Endothelial cell of umbilical vein (primary cell): ENCODE measurements around the gene LSM14A. TPM values are rescaled to one million over a fixed set of nuclear protein-coding genes. Genes with fewer than 3 reads are reported as not detected.

Experiments used
- BruUV-seq: library from RNA; stranded (reverse); fragments of 400-500 nt; replicated peaks from 2 replicates; lab custom pipeline; 2021; lab: Mats Ljungman, UMichigan
- CTCF ChIA-PET: fragments of 300-600, 350-600 bp; sonication (Branson Sonifier 250); formaldehyde crosslinking; loops from one replicate; lab custom pipeline; 2021; ENCODE audit warnings: antibody characterized with exemption, inconsistent platforms; lab: Charles Lee
- POLR2A ChIA-PET: fragments of 300-600, 350-600 bp; sonication (Branson Sonifier 250); formaldehyde crosslinking; loops from one replicate; lab custom pipeline; 2021; ENCODE audit warnings: antibody characterized with exemption, inconsistent platforms; lab: Charles Lee
- DNase-seq: peaks from one replicate; pipeline ENCODE4 v3.0.0-alpha.2; 2011; ENCODE audit warnings: low read depth, low spot score
- FAIRE-seq: peaks from 2 replicates; lab custom pipeline; 2011; peaks lifted over from hg19 to GRCh38; lab: Jason Lieb, UNC
- H2AFZ ChIP-seq: 2 replicates; pipeline ENCODE4 v1.6.0; 2012; ENCODE audit warnings: low read depth, low read length, control low read depth, inconsistent platforms
- H3K27ac ChIP-seq: 2 replicates; pipeline ENCODE4 v1.5.1; 2011; ENCODE audit warnings: low read depth, mild to moderate bottlenecking, control low read depth, low read length, moderate library complexity; ENCODE audit not compliant: insufficient read depth
- H3K27me3 ChIP-seq, 2 experiments: 2 replicates each; pipeline versions ENCODE4 v1.6.0 to v1.6.1; 2011; ENCODE audit warnings: low read length in 2 of 2, mixed read lengths in 1 of 2; ENCODE audit not compliant: control insufficient read depth in 2 of 2, insufficient read depth in 2 of 2
- H3K36me3 ChIP-seq, 2 experiments: 2 replicates in 1 of 2; 3 replicates in 1 of 2; pipeline ENCODE4 v1.5.1; 2011; ENCODE audit warnings: low read length in 2 of 2, mild to moderate bottlenecking in 1 of 2, moderate library complexity in 1 of 2; ENCODE audit not compliant: control insufficient read depth in 2 of 2, insufficient read depth in 2 of 2; ENCODE audit errors: extremely low read depth in 1 of 2
- H3K4me1 ChIP-seq: 3 replicates; pipeline ENCODE4 v1.5.1; 2011; ENCODE audit warnings: mild to moderate bottlenecking, low read length; ENCODE audit not compliant: control insufficient read depth, insufficient read depth; ENCODE audit errors: extremely low read depth
- H3K4me2 ChIP-seq: 2 replicates; pipeline ENCODE4 v1.6.1; 2011; ENCODE audit warnings: low read length, control low read depth, mixed read lengths; ENCODE audit not compliant: insufficient read depth
- H3K4me3 ChIP-seq, 3 experiments: fragments of 200-600 bp in 1 of 3; sonication (generic), shearing (Covaris generic) in 1 of 3; replicated peaks in 1 of 3; 2 replicates each; pipeline ENCODE4 v1.5.1; 2011 to 2016; ENCODE audit warnings: control low read depth in 3 of 3, low read length in 3 of 3, mild to moderate bottlenecking in 2 of 3, inconsistent platforms in 1 of 3, low read depth in 1 of 3, moderate library complexity in 1 of 3; ENCODE audit not compliant: insufficient read depth in 1 of 3
- H3K79me2 ChIP-seq: 2 replicates; pipeline ENCODE4 v1.6.0; 2012; ENCODE audit warnings: low read length, inconsistent platforms; ENCODE audit not compliant: control insufficient read depth, insufficient read depth
- H3K9ac ChIP-seq: replicated peaks from 2 replicates; pipeline ENCODE3; 2011; ENCODE audit warnings: low read length, control low read depth; ENCODE audit not compliant: insufficient read depth; ENCODE audit errors: extremely low read depth
- H3K9me1 ChIP-seq: replicated peaks from 3 replicates; pipeline ENCODE4 v1.6.0; 2011; ENCODE audit warnings: mild to moderate bottlenecking, low read length; ENCODE audit not compliant: control insufficient read depth, insufficient read depth; ENCODE audit errors: extremely low read depth
- H3K9me3 ChIP-seq: replicated peaks from 2 replicates; pipeline ENCODE4 v1.5.1; 2012; ENCODE audit warnings: low read length, inconsistent platforms; ENCODE audit not compliant: control insufficient read depth, insufficient read depth
- H4K20me1 ChIP-seq: replicated peaks from 2 replicates; pipeline ENCODE3; 2011; ENCODE audit warnings: mild to moderate bottlenecking, low read length; ENCODE audit not compliant: control insufficient read depth, insufficient read depth; ENCODE audit errors: extremely low read depth
- EZH2 ChIP-seq: IDR thresholded peaks from 2 replicates; pipeline ENCODE4 v1.6.1; 2012; ENCODE audit warnings: borderline replicate concordance, low read depth, mild to moderate bottlenecking, moderate library complexity, low read length, inconsistent platforms; ENCODE audit not compliant: severe bottlenecking
- FOS ChIP-seq: IDR thresholded peaks from 2 replicates; pipeline ENCODE4 v1.6.1; 2011; ENCODE audit warnings: mild to moderate bottlenecking, low read length, moderate library complexity, borderline replicate concordance; ENCODE audit not compliant: insufficient read depth
- GATA2 ChIP-seq: IDR thresholded peaks from 2 replicates; pipeline ENCODE4 v1.7.0; 2011; ENCODE audit warnings: low read depth, mild to moderate bottlenecking, moderate library complexity, mixed read lengths, low read length; ENCODE audit not compliant: insufficient read length, insufficient read depth
- JUN ChIP-seq: IDR thresholded peaks from 2 replicates; pipeline ENCODE4 v1.6.1; 2011; ENCODE audit warnings: borderline replicate concordance, low read depth; ENCODE audit not compliant: insufficient read length, insufficient read depth
- MAX ChIP-seq: IDR thresholded peaks from 2 replicates; pipeline ENCODE4 v1.6.1; 2011; ENCODE audit not compliant: insufficient read depth, insufficient read length
- MYC ChIP-seq: IDR thresholded peaks from one replicate; pipeline ENCODE4 v1.6.1; 2011; ENCODE audit warnings: mild to moderate bottlenecking, low read depth, low read length
- POLR2A ChIP-seq: IDR thresholded peaks from 2 replicates; pipeline ENCODE4 v1.6.1; 2012; ENCODE audit warnings: low read depth, mild to moderate bottlenecking, control low read depth, low read length
- POLR2AphosphoS5 ChIP-seq: IDR thresholded peaks from 2 replicates; pipeline ENCODE4 v1.6.1; 2012; ENCODE audit warnings: low read depth, mild to moderate bottlenecking, control low read depth, low read length, moderate library complexity; ENCODE audit not compliant: insufficient read depth
- dilution Hi-C: fragments of 300-500 bp; cut with MboI; formaldehyde crosslinking; loops from one replicate; pipeline ENCODE4 v1.15.0; 2019; ENCODE audit warnings: low sequenced_read_pairs; ENCODE audit not compliant: extremely low pct_ligation_motif_present
- intact Hi-C: fragments of 100-400 bp; cut with micrococcal nuclease; formaldehyde crosslinking; loops from one replicate; pipeline ENCODE4 v1.10.0; 2022
- polyA plus RNA-seq, 4 experiments: library from polyadenylated mRNA; depleted of rRNA in 3 of 4; stranded (reverse) in 3 of 4; unstranded in 1 of 4; fragments of >200 nt; gene quantifications; 2 replicates each; pipeline versions ENCODE4 v1.2.1 to v1.2.3, GENCODE V29; 2011 to 2012; ENCODE audit warnings: missing spikeins in 1 of 4
- total RNA-seq: library from RNA; stranded (reverse); gene quantifications from 2 replicates; pipeline ENCODE4 v1.2.3, GENCODE V29; 2021
- TF ChIP-seq, protein P1 (sequence below), 2 donors: IDR thresholded peaks; 1 replicate in 1 of 2; 2 replicates in 1 of 2; pipeline ENCODE4 v1.5.1; 2011; ENCODE audit warnings: low read length in 2 of 2, mild to moderate bottlenecking in 2 of 2, moderate library complexity in 2 of 2, control low read depth in 1 of 2, inconsistent platforms in 1 of 2, low read depth in 1 of 2; ENCODE audit not compliant: insufficient read depth in 1 of 2; ENCODE audit errors: extremely low read depth in 1 of 2

Gene LSM14A
- total and polyA plus RNA-seq, 2 donors (not counting 3 experiments of a cell fraction or from before 2014, with no cell fraction given), result 96.7 to 122 TPM

DNA sequence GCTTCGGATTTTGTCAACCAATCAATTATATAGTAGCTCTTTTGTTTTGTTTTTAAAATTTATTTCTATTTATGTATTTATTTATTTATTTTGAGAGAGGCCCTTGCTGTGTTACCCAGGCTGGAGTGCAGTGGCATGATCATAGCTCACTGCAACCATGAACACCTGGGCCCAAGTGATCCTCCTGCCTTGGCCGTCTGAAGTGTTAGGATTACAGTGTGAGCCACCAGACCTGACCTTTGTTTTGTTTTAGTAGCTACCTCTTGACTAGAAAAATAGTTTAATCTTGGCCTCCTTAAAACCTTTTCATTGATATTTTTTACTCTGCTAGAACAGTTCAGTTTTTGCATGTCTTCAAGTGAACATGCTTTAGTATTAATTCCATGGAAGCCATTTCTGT lies 97.2 kb downstream of the LSM14A start:
- Histone ChIP-seq H3K27me3 (no peaks in the 10 kb centered on the region), H3K9ac (peak overlapping the region; percentile 96), H3K79me2 (peaks cover 71% of the 10 kb centered on the region), H3K27ac (peak overlapping the region; percentile 100), H3K4me3 (peak overlapping the region in 1 of 3 experiments; percentile 7), H3K4me2 (peak overlapping the region; percentile 57), H2AFZ (no peak overlapping the region), H3K9me1 (no peaks in the 10 kb centered on the region), H3K4me1 (peaks cover 74% of the 10 kb centered on the region), H3K36me3 (no peaks in the 10 kb centered on the region), H3K9me3 (no peaks in the 10 kb centered on the region), H4K20me1 (no peaks in the 10 kb centered on the region)
- dilution Hi-C loops (loop anchor here (10.0 kb wide), 1 partner anchor 55 kb away; no protein-coding TSS in a partner anchor), intact Hi-C loops (no loop called here)
- CTCF ChIA-PET, result interaction anchor here (0.6 to 3.0 kb wide), 5 partner anchors 12 to 67 kb away, joined by 3 to 9 read pairs (median 3); no protein-coding TSS in a partner anchor
- FAIRE-seq (no peak), DNase-seq (no peak)
- BruUV-seq, result TSS peak; percentile 93
- TF ChIP-seq, protein P1, sequence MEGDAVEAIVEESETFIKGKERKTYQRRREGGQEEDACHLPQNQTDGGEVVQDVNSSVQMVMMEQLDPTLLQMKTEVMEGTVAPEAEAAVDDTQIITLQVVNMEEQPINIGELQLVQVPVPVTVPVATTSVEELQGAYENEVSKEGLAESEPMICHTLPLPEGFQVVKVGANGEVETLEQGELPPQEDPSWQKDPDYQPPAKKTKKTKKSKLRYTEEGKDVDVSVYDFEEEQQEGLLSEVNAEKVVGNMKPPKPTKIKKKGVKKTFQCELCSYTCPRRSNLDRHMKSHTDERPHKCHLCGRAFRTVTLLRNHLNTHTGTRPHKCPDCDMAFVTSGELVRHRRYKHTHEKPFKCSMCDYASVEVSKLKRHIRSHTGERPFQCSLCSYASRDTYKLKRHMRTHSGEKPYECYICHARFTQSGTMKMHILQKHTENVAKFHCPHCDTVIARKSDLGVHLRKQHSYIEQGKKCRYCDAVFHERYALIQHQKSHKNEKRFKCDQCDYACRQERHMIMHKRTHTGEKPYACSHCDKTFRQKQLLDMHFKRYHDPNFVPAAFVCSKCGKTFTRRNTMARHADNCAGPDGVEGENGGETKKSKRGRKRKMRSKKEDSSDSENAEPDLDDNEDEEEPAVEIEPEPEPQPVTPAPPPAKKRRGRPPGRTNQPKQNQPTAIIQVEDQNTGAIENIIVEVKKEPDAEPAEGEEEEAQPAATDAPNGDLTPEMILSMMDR (IDR thresholded peaks at IDR 0.05; ENCODE audit: extremely low read depth in 1 of 2, insufficient read depth in 1 of 2, low read depth in 1 of 2, low read length in 2 of 2), result no peak
- no peak for TF ChIP-seq GATA2
- no peak for TF ChIP-seq FOS
- TF ChIP-seq POLR2A, result no peak
- no peak for TF ChIP-seq MAX
- TF ChIP-seq JUN, result no peak
- TF ChIP-seq EZH2, result no peak
- TF ChIP-seq MYC, result no peak
- TF ChIP-seq POLR2AphosphoS5, result no peak
- POLR2A ChIA-PET, result no interaction called here
